ENCODE results near the gene ZNF683.

ZNF683 gene

GRCh38 chr1:26410706-26411623, 38.4 kb upstream of the ZNF683 start, which contains the start of gene LIN28A:
Gene LIN28A (plus strand): TSS chr1:26410817. CDS start chr1:26410892, 75 bp downstream.
- TF ChIP-seq CTCF (IDR thresholded peaks at IDR 0.05; ENCODE audit: borderline replicate concordance, insufficient read depth, low read depth, low read length) = no peak
- H3K4me3 ChIP-seq (ENCODE audit: low read depth, low read length) = no peak within 1 kb of the TSS

DNA sequence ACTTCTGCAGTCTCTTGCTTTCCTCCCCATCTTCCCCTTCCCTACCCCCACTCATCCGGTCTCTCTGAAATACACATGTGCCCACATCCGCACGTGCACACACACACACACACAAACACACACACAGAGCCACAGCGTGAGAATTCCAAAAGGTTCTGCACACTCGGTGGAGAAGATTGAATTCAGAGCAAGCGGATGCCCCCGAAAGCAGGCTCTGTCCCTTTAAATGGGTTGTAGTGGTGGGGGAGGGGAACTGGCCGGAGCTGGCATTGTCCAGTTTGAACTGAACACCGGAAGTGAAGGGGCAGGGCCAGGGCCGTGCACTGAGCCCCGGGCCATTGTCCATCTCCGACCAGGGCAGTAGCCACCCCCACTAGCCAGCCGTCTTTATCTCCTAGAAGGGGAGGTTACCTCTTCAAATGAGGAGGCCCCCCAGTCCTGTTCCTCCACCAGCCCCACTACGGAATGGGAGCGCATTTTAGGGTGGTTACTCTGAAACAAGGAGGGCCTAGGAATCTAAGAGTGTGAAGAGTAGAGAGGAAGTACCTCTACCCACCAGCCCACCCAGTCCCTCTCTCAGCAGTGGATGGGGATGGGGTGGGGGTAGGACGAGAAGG, 36.7 kb upstream of the ZNF683 start:
- no peak overlapping the region for H3K4me3 ChIP-seq (ENCODE audit: low read depth, low read length)
- TF ChIP-seq CTCF (IDR thresholded peaks at IDR 0.05; ENCODE audit: borderline replicate concordance, insufficient read depth, low read depth, low read length) = no peak

GRCh38 chr1:26408604-26409003, 36.1 kb upstream of the ZNF683 start:
- H3K4me3 ChIP-seq (ENCODE audit: low read depth, low read length) = no peak overlapping the region
- TF ChIP-seq CTCF (IDR thresholded peaks at IDR 0.05; ENCODE audit: borderline replicate concordance, insufficient read depth, low read depth, low read length) = no peak

GRCh38 chr1:26405281-26405915, 32.8 kb upstream of the ZNF683 start:
- H3K4me3 ChIP-seq (ENCODE audit: low read depth, low read length) = no peak overlapping the region
- no peak for TF ChIP-seq CTCF (IDR thresholded peaks at IDR 0.05; ENCODE audit: borderline replicate concordance, insufficient read depth, low read depth, low read length)

- no peak for TF ChIP-seq CTCF (IDR thresholded peaks at IDR 0.05; ENCODE audit: borderline replicate concordance, insufficient read depth, low read depth, low read length)
- H3K4me3 ChIP-seq (ENCODE audit: low read depth, low read length) = no peak overlapping the region
Measured at GRCh38 chr1:26404641-26405040, 32.1 kb upstream of the ZNF683 start.

GRCh38 chr1:26403656-26404055, 31.1 kb upstream of the ZNF683 start:
- TF ChIP-seq CTCF (IDR thresholded peaks at IDR 0.05; ENCODE audit: borderline replicate concordance, insufficient read depth, low read depth, low read length) = no peak
- H3K4me3 ChIP-seq (ENCODE audit: low read depth, low read length) = no peak overlapping the region
